BLaER1 treated with 17β-estradiol and CSF1 and Interleukin-3, amounts not matched to agents 10 nM and 100 nM (cell line): Measurements from ENCODE around the gene DCC.

ENCODE experiments used
- H3K27ac ChIP-seq, 11 experiments: shearing (Covaris generic); formaldehyde crosslinking; 2 replicates each; pipeline ENCODE4 v1.8.1; 2022
- H3K27me3 ChIP-seq, 11 experiments: shearing (Covaris generic); formaldehyde crosslinking; 2 replicates each; pipeline ENCODE4 v1.8.1; 2022
- H3K36me3 ChIP-seq, 11 experiments: shearing (Covaris generic); formaldehyde crosslinking; 2 replicates each; pipeline ENCODE4 v1.8.1; 2022
- H3K4me1 ChIP-seq, 10 experiments: shearing (Covaris generic); formaldehyde crosslinking; 2 replicates each; pipeline ENCODE4 v1.8.1; 2022
- H3K4me2 ChIP-seq, 11 experiments: shearing (Covaris generic); formaldehyde crosslinking; 2 replicates each; pipeline ENCODE4 v1.8.1; 2022
- H3K4me3 ChIP-seq, 10 experiments: shearing (Covaris generic); formaldehyde crosslinking; 2 replicates each; pipeline ENCODE4 v1.8.1; 2022
- H3K9ac ChIP-seq, 11 experiments: shearing (Covaris generic); formaldehyde crosslinking; 2 replicates each; pipeline ENCODE4 v1.8.1; 2022
- H3K9me3 ChIP-seq, 11 experiments: shearing (Covaris generic); formaldehyde crosslinking; replicated peaks in 1 of 11; 2 replicates each; pipeline ENCODE4 v1.8.1; 2022
- H4K20me1 ChIP-seq, 11 experiments: shearing (Covaris generic); formaldehyde crosslinking; 2 replicates each; pipeline ENCODE4 v1.8.1; 2022
- Cebpa-rat ChIP-seq, 11 experiments: shearing (Covaris generic); IDR thresholded peaks; 2 replicates each; pipeline ENCODE4 v1.8.1; 2022

DCC gene

GRCh38 chr18:53324353-53324752 lies 984.4 kb downstream of the DCC start:
- Histone ChIP-seq H3K4me1 (peaks cover 0 to 6% (median 0%) of the 10 kb centered on the region in 10 experiments; a peak in 3 of 20 replicates), H3K4me2 (no peak overlapping the region), H3K9ac (no peak overlapping the region), H3K36me3 (no peaks in the 10 kb centered on the region), H4K20me1 (no peaks in the 10 kb centered on the region), H3K27ac (no peak overlapping the region), H3K4me3 (no peak overlapping the region), H3K27me3 (no peaks in the 10 kb centered on the region), H3K9me3 (no peaks in the 10 kb centered on the region)
- TF ChIP-seq Cebpa-rat (IDR thresholded peaks at IDR 0.05), result no peak

GRCh38 chr18:53360501-53361443 lies 1020.8 kb downstream of the DCC start:
- H3K9me3 ChIP-seq, result no peaks in the 10 kb centered on the region
- H3K36me3 ChIP-seq, result no peaks in the 10 kb centered on the region
- H3K4me2 ChIP-seq, result no peak overlapping the region
- H3K9ac ChIP-seq, result no peak overlapping the region
- H4K20me1 ChIP-seq, result no peaks in the 10 kb centered on the region
- peaks cover 0 to 39% (median 14%) of the 10 kb centered on the region in 10 experiments; a peak in 11 of 20 replicates for H3K4me1 ChIP-seq
- H3K4me3 ChIP-seq, result no peak overlapping the region
- H3K27me3 ChIP-seq, result no peaks in the 10 kb centered on the region
- no peak overlapping the region for H3K27ac ChIP-seq
- TF ChIP-seq Cebpa-rat (IDR thresholded peaks at IDR 0.05), result no peak

GRCh38 chr18:53375621-53376020 lies 1035.6 kb downstream of the DCC start:
- H3K9ac ChIP-seq, result no peak overlapping the region
- H3K9me3 ChIP-seq, result peaks cover 0 to 6% (median 0%) of the 10 kb centered on the region in 11 experiments; a peak in 2 of 22 replicates
- no peaks in the 10 kb centered on the region for H4K20me1 ChIP-seq
- TF ChIP-seq Cebpa-rat (IDR thresholded peaks at IDR 0.05), result no peak
- no peaks in the 10 kb centered on the region for H3K27me3 ChIP-seq
- peaks cover 0 to 17% (median 11%) of the 10 kb centered on the region in 10 experiments; a peak in 13 of 20 replicates for H3K4me1 ChIP-seq
- peak overlapping the region in 6 of 11 experiments; percentile 35 to 81 (median 62); a peak in 12 of 22 replicates for H3K4me2 ChIP-seq
- no peaks in the 10 kb centered on the region for H3K36me3 ChIP-seq
- no peak overlapping the region for H3K27ac ChIP-seq
- H3K4me3 ChIP-seq, result no peak overlapping the region

GRCh38 chr18:53380063-53380639 lies 1040.2 kb downstream of the DCC start:
- no peak overlapping the region for H3K4me3 ChIP-seq
- peaks cover 0 to 11% (median 7%) of the 10 kb centered on the region in 10 experiments; a peak in 13 of 20 replicates for H3K4me1 ChIP-seq
- no peaks in the 10 kb centered on the region for H4K20me1 ChIP-seq
- no peaks in the 10 kb centered on the region for H3K9me3 ChIP-seq
- H3K9ac ChIP-seq, result no peak overlapping the region
- no peak overlapping the region for H3K27ac ChIP-seq
- H3K4me2 ChIP-seq, result no peak overlapping the region
- H3K36me3 ChIP-seq, result no peaks in the 10 kb centered on the region
- TF ChIP-seq Cebpa-rat (IDR thresholded peaks at IDR 0.05), result no peak
- no peaks in the 10 kb centered on the region for H3K27me3 ChIP-seq

GRCh38 chr18:53382870-53383269 lies 1042.9 kb downstream of the DCC start:
- no peak overlapping the region for H3K27ac ChIP-seq
- no peak for TF ChIP-seq Cebpa-rat (IDR thresholded peaks at IDR 0.05)
- H4K20me1 ChIP-seq, result no peaks in the 10 kb centered on the region
- no peak overlapping the region for H3K4me3 ChIP-seq
- H3K36me3 ChIP-seq, result no peaks in the 10 kb centered on the region
- no peaks in the 10 kb centered on the region for H3K4me1 ChIP-seq
- no peaks in the 10 kb centered on the region for H3K9me3 ChIP-seq
- no peaks in the 10 kb centered on the region for H3K27me3 ChIP-seq
- no peak overlapping the region for H3K9ac ChIP-seq
- no peak overlapping the region for H3K4me2 ChIP-seq

- Histone ChIP-seq H3K4me1 (no peaks in the 10 kb centered on the region), H3K27me3 (no peaks in the 10 kb centered on the region), H3K9ac (no peak overlapping the region), H3K9me3 (no peaks in the 10 kb centered on the region), H3K36me3 (no peaks in the 10 kb centered on the region), H3K4me2 (no peak overlapping the region), H4K20me1 (no peaks in the 10 kb centered on the region), H3K4me3 (no peak overlapping the region), H3K27ac (no peak overlapping the region)
- TF ChIP-seq Cebpa-rat (IDR thresholded peaks at IDR 0.05), result no peak
Observed at GRCh38 chr18:53385889-53386288, 1045.9 kb downstream of the DCC start.

- H3K27me3 ChIP-seq, result no peaks in the 10 kb centered on the region
- TF ChIP-seq Cebpa-rat (IDR thresholded peaks at IDR 0.05), result no peak
- no peak overlapping the region for H3K4me2 ChIP-seq
- H4K20me1 ChIP-seq, result no peaks in the 10 kb centered on the region
- no peaks in the 10 kb centered on the region for H3K36me3 ChIP-seq
- no peak overlapping the region for H3K9ac ChIP-seq
- no peaks in the 10 kb centered on the region for H3K9me3 ChIP-seq
- no peak overlapping the region for H3K27ac ChIP-seq
- no peak overlapping the region for H3K4me3 ChIP-seq
- H3K4me1 ChIP-seq, result no peaks in the 10 kb centered on the region
Observed at GRCh38 chr18:53387581-53387980, 1047.6 kb downstream of the DCC start.

GRCh38 chr18:53402670-53403069 lies 1062.7 kb downstream of the DCC start:
- H3K27ac ChIP-seq, result no peak overlapping the region
- H3K36me3 ChIP-seq, result no peaks in the 10 kb centered on the region
- no peak overlapping the region for H3K9ac ChIP-seq
- no peak overlapping the region for H3K4me2 ChIP-seq
- no peaks in the 10 kb centered on the region for H3K9me3 ChIP-seq
- TF ChIP-seq Cebpa-rat (IDR thresholded peaks at IDR 0.05), result no peak
- H3K27me3 ChIP-seq, result no peaks in the 10 kb centered on the region
- H4K20me1 ChIP-seq, result no peaks in the 10 kb centered on the region
- no peak overlapping the region for H3K4me3 ChIP-seq
- H3K4me1 ChIP-seq, result no peaks in the 10 kb centered on the region

- Histone ChIP-seq H3K4me2 (peak overlapping the region in 8 of 11 experiments; percentile 1 to 56 (median 13); a peak in 6 of 22 replicates), H3K27me3 (peaks cover 0 to 4% (median 0%) of the 10 kb centered on the region in 11 experiments; a peak in 2 of 22 replicates)
- TF ChIP-seq Cebpa-rat (IDR thresholded peaks at IDR 0.05), result peak in 2 of 11 experiments; percentile 33 to 44; a peak in 2 of 22 replicates
Observed at GRCh38 chr18:53408271-53408670, 1068.3 kb downstream of the DCC start.

More at GRCh38 chr18:53408271-53408670, 1068.3 kb downstream of the DCC start:
- Histone ChIP-seq H4K20me1 (no peaks in the 10 kb centered on the region), H3K4me1 (peaks cover 0 to 8% (median 5%) of the 10 kb centered on the region in 10 experiments; a peak in 6 of 20 replicates), H3K9me3 (no peaks in the 10 kb centered on the region), H3K27ac (no peak overlapping the region), H3K36me3 (no peaks in the 10 kb centered on the region), H3K4me3 (no peak overlapping the region), H3K9ac (no peak overlapping the region)
